DND-41 (cell line): Measurements from ENCODE around the gene MRPL55.

Experiments
- ATAC-seq: fragments of 200-7000 bp; cut with Tn5 transposase; 3 replicates; pipeline ENCODE4 v1.9.1; 2021; ENCODE audit warnings: low read depth; ENCODE audit not compliant: insufficient read depth
- DNase-seq: peaks from one replicate; pipeline ENCODE4 v3.0.0-alpha.2; 2020
- H2AFZ ChIP-seq: 2 replicates; pipeline ENCODE4 v1.6.0; 2012; ENCODE audit warnings: low read depth, low read length
- H3K27ac ChIP-seq: 2 replicates; pipeline ENCODE4 v1.5.1; 2012; ENCODE audit warnings: low read length, inconsistent platforms
- H3K27me3 ChIP-seq: fragments of 200-600 bp; sonication (generic); 2 replicates; pipeline ENCODE4 v1.6.0; 2012; ENCODE audit warnings: low read length, mild to moderate bottlenecking, inconsistent platforms; ENCODE audit not compliant: insufficient read depth, poor library complexity
- H3K36me3 ChIP-seq: 2 replicates; pipeline ENCODE4 v1.5.1; 2012; ENCODE audit warnings: low read length, inconsistent platforms; ENCODE audit not compliant: insufficient read depth
- H3K4me1 ChIP-seq: 2 replicates; pipeline ENCODE4 v1.5.1; 2012; ENCODE audit warnings: mild to moderate bottlenecking, low read length; ENCODE audit not compliant: insufficient read depth
- H3K4me2 ChIP-seq: 2 replicates; pipeline ENCODE4 v1.6.0; 2012; ENCODE audit warnings: mild to moderate bottlenecking, moderate library complexity, low read length, inconsistent platforms; ENCODE audit not compliant: insufficient read depth
- H3K4me3 ChIP-seq, 2 experiments: fragments of 200-600 bp in 1 of 2; shearing (Covaris generic) in 1 of 2; 2 replicates each; pipeline ENCODE4 v1.5.1; 2012 to 2016; ENCODE audit warnings: inconsistent platforms in 2 of 2, low read length in 2 of 2, mild to moderate bottlenecking in 2 of 2, low read depth in 1 of 2, moderate library complexity in 1 of 2
- H3K79me2 ChIP-seq: 2 replicates; pipeline ENCODE4 v1.6.0; 2012; ENCODE audit warnings: low read length, inconsistent platforms; ENCODE audit not compliant: insufficient read depth
- H3K9ac ChIP-seq: 2 replicates; pipeline ENCODE4 v1.6.0; 2012; ENCODE audit warnings: low read depth, mild to moderate bottlenecking, inconsistent platforms, low read length, moderate library complexity
- H3K9me3 ChIP-seq: 2 replicates; pipeline ENCODE4 v1.5.1; 2012; ENCODE audit warnings: low read length, moderate library complexity, mild to moderate bottlenecking, inconsistent platforms; ENCODE audit not compliant: insufficient read depth, severe bottlenecking
- H4K20me1 ChIP-seq: 2 replicates; pipeline ENCODE4 v1.6.0; 2012; ENCODE audit warnings: low read length; ENCODE audit not compliant: insufficient read depth
- CTCF ChIP-seq: IDR thresholded peaks from 2 replicates; pipeline ENCODE4 v1.5.1; 2012; ENCODE audit warnings: borderline replicate concordance, low read length, moderate library complexity, mild to moderate bottlenecking; ENCODE audit not compliant: poor library complexity, severe bottlenecking; ENCODE audit errors: extremely low read depth
- EZH2 ChIP-seq: IDR thresholded peaks from 3 replicates; pipeline ENCODE4 v1.6.1; 2012; ENCODE audit warnings: borderline replicate concordance, low read depth, mild to moderate bottlenecking, moderate library complexity, low read length, inconsistent platforms; ENCODE audit not compliant: severe bottlenecking

Gene MRPL55

GRCh38 chr1:228145463-228146416 is 36.6 kb upstream of the MRPL55 start:
- Histone ChIP-seq H3K79me2 (peaks cover 67% of the 10 kb centered on the region), H3K4me2 (no peak overlapping the region), H3K27me3 (no peaks in the 10 kb centered on the region), H3K9me3 (no peaks in the 10 kb centered on the region), H3K27ac (no peak overlapping the region), H2AFZ (no peak overlapping the region), H3K4me3 (no peak overlapping the region), H4K20me1 (peaks cover 91% of the 10 kb centered on the region), H3K36me3 (peaks cover 84% of the 10 kb centered on the region), H3K4me1 (peaks cover 37% of the 10 kb centered on the region), H3K9ac (no peak overlapping the region)
- ATAC-seq (no peak), DNase-seq (no peak)
- TF ChIP-seq EZH2 (no peak), CTCF (no peak)

GRCh38 chr1:228144993-228145343 is 35.9 kb upstream of the MRPL55 start:
- H3K9ac ChIP-seq: peak overlapping the region; percentile 8; the same call in 1 of the 2 replicates
- H3K36me3 ChIP-seq: peaks cover 89% of the 10 kb centered on the region
- ATAC-seq (no peak), DNase-seq (no peak)
- H3K4me1 ChIP-seq: peaks cover 39% of the 10 kb centered on the region
- H3K9me3 ChIP-seq: no peaks in the 10 kb centered on the region
- TF ChIP-seq CTCF (no peak), EZH2 (no peak)
- no peaks in the 10 kb centered on the region for H3K27me3 ChIP-seq
- no peak overlapping the region for H3K4me2 ChIP-seq
- H2AFZ ChIP-seq: no peak overlapping the region
- peaks cover 89% of the 10 kb centered on the region for H4K20me1 ChIP-seq
- peaks cover 74% of the 10 kb centered on the region for H3K79me2 ChIP-seq
- H3K27ac ChIP-seq: no peak overlapping the region
- H3K4me3 ChIP-seq: no peak overlapping the region

GRCh38 chr1:228144193-228144992 is 35.3 kb upstream of the MRPL55 start:
- peak overlapping the region; percentile 95; the same call in 1 of the 2 replicates for H3K4me2 ChIP-seq
- no peak overlapping the region for H3K4me3 ChIP-seq
- no peaks in the 10 kb centered on the region for H3K27me3 ChIP-seq
- no peak for TF ChIP-seq EZH2
- no peak for TF ChIP-seq CTCF
- peaks cover 74% of the 10 kb centered on the region for H3K79me2 ChIP-seq
- no peak overlapping the region for H3K27ac ChIP-seq
- no peak for ATAC-seq
- H3K9ac ChIP-seq: peak overlapping the region; percentile 8; the same call in 1 of the 2 replicates
- no peak overlapping the region for H2AFZ ChIP-seq
- H3K4me1 ChIP-seq: peaks cover 41% of the 10 kb centered on the region
- peak; percentile 27 for DNase-seq
- H4K20me1 ChIP-seq: peaks cover 86% of the 10 kb centered on the region
- peaks cover 84% of the 10 kb centered on the region for H3K36me3 ChIP-seq
- no peaks in the 10 kb centered on the region for H3K9me3 ChIP-seq
